HG02884 (cell line): ENCODE data around the gene SFT2D3.

Source experiments
- ATAC-seq: cut with Tn5 transposase; IDR thresholded peaks from one replicate; pipeline ENCODE4 v1.9.1; 2021; ENCODE audit warnings: mild to moderate bottlenecking, moderate library complexity; ENCODE audit not compliant: unreplicated experiment

SFT2D3 gene

DNA sequence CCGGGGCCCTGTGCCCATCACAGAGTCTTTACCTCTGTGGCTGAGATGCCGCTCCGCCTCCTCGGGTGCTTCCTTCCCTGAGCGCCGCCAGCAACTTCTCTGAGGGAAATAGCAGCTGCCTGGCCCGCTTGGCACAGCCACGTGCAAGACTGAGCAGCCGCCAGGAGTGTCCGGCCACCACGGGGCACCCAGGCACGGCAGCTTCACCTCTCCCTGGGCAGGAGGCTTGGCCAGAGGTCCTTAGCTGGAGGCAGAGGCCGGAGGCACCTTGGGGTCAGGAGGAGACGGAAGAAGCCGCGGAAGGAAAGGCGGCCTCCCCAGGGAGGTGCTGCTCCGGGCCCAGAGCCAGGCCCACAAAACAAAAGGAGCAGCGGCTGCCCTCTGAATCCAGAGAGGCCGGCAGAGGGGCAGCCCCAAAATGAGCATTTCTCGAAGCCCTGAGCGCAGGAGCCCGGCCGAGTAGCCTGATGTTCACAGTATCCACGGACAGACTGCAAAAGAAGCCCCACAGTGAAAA lies 20.0 kb upstream of the SFT2D3 start:
- ATAC-seq, result no peak

GRCh38 chr2:127681976-127682857 lies 19.1 kb upstream of the SFT2D3 start:
- ATAC-seq, result no peak

GRCh38 chr2:127683056-127683455 lies 18.2 kb upstream of the SFT2D3 start:
- ATAC-seq, result no peak

- no peak for ATAC-seq
Measured at GRCh38 chr2:127683757-127684156, 17.5 kb upstream of the SFT2D3 start.

GRCh38 chr2:127685410-127686080 lies 15.8 kb upstream of the SFT2D3 start:
- no peak for ATAC-seq

DNA sequence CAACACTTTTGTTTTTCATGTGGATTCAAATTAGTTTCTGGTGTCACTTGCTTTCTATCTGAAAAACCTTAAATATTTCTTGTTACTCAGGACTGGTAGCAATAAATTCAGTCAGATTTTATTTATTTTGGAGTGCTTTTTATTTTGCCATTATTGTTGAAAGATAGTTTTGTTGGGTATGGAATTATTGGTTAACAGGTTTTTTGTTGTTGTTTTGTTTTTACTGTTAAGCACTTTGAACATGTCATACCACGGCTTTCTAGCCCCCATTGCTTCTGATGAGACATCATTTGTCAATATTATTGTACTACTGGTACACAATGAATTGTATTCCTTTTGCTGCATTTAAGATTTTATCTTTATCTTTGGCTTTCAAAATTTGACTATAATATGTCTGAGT lies 12.9 kb upstream of the SFT2D3 start:
- ATAC-seq, result no peak

DNA sequence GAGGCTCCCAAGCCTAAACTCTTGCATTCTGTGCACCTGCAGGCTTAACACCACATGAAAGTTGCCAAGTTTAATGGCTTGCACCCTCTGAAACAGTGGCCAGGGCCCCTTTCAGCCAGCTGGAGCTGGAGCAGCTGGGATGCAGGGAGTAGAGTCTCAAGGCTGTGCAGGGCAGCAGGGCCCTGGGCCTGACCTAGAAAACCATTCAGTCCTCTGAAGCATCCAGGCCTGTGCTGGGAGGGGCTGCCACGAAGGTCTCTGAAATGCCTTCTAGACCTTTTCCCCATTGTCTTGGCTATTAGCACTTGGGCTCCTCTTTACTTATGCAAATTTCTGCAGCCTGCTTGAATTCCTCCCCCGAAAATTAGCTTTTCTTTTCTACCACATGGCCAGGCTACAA lies 10.6 kb upstream of the SFT2D3 start:
- no peak for ATAC-seq

GRCh38 chr2:127694986-127695385 lies 6.3 kb upstream of the SFT2D3 start:
- no peak for ATAC-seq

GRCh38 chr2:127695491-127696472 lies 5.5 kb upstream of the SFT2D3 start:
- no peak for ATAC-seq

GRCh38 chr2:127697482-127698180 lies 3.7 kb upstream of the SFT2D3 start:
- ATAC-seq, result no peak

DNA sequence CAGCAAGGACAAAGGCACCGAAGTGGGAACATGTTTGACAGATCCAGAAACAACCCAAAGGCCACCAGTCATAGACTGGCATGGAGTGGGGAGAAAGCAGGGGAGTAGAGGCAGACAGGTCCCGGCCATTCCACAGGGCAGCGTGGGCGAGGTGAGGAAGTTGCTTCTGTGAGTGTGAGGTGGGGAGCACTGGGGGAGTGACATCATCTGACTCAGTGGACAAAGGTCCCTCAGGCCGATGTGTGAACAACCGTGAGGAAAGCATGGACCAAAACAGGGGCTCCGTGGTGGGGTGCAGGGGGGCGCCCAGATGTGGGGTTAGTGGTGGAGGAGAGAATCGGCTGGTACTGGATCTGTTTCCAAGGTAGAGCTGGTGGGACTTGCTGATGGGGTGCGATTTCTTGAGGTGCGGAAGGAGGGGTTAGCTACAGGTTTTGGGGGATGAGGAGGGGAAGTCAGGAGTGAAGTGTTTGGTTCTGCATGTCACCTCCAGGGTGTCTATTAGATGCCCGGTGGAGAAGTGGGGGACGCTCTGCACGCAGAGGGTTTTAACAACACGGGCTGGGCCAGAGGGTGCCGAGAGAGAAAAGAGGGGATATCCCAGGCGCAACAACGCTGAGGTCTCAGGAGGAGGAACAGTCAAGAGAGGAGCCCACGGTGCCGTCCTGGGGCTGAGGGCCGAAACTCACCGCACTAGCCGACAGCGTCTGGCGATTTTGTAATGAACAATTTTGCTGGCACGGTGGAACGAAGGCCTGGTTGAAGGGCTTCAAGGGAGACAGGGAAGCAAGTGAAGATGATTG lies 2.5 kb upstream of the SFT2D3 start:
- ATAC-seq, result no peak

DNA sequence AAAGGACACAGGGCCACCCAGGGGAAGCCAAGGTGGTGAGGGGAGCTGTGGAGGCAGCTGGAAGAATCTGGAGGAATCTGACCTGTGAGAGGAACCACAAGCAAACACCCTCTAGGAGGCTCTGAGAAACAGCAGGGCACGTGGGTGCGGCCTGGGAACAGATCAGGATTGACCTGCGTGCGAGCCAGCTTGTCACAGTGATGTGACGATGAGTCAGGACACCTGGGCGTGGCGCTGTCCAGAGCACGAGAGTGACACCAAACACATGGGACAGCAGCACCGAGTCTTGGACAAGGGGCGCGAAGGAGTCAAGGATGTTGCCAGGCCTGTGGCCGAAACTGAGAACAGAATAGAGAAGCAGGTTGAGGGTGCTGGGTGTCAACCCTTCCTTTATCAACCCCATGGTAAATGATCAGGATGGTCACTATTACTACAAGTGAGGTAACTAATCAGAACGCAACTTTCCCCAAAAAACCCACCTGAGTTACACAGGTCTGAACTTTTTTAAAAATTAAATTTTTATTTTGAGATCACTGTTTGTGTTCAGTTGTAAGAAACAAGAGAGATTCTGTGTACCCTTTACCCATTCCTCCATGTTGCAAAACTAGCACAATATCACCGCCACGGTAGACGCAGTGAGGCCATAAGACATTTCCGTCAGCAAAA lies 637 bp upstream of the SFT2D3 start:
- peak; percentile 46 for ATAC-seq

- ATAC-seq, result peak; percentile 39
Measured at GRCh38 chr2:127701651-127702394, 526 bp downstream of the SFT2D3 start.

DNA sequence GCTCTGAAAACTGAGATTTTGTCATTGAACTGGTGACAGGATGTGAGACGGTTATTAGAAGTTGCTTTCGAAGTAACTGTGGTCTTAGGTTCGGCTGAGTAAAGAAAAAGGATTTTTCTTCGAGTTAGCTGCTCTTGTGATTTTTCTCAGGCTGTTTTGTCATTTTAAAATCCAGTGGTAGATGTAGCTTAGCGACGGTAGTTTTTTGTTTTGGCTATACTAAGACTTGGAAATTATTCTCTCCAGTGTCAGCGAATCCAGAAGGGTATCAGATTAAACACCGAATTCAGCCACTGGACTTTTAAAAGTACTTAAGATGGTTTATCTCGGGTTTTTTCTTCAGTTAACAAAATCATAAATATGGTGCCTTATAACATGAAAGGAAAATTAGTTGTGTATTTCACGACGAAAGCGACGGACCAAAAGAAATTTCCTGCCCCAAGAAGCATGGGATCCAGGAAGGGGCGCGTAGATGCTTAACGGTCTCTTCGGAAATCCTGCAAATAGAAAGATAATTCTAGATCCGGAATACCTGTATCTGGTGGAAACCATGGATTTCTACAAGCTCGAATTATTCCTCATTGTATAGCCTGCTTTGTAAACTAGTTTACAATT lies 1.2 kb downstream of the SFT2D3 start:
- no peak for ATAC-seq

DNA sequence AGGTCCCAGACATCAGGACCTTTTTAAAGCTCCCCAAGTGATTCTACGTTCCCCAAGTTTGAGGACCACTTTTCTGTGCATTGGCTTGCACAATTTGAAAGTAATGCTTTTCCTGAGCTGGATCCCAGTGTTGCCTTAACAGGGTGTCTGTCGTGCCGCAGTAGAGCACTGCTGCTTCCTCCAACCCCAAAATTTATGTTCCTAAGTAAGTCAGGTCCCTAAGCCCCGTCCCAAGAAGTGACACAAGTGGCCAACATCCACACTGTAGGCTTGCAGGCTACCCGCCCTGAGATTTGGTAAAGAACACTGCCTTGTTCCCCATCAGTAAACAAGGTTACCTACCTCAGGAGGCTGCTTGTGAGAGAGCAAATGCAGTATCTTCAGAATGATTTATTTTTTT lies 2.0 kb downstream of the SFT2D3 start:
- no peak for ATAC-seq

DNA sequence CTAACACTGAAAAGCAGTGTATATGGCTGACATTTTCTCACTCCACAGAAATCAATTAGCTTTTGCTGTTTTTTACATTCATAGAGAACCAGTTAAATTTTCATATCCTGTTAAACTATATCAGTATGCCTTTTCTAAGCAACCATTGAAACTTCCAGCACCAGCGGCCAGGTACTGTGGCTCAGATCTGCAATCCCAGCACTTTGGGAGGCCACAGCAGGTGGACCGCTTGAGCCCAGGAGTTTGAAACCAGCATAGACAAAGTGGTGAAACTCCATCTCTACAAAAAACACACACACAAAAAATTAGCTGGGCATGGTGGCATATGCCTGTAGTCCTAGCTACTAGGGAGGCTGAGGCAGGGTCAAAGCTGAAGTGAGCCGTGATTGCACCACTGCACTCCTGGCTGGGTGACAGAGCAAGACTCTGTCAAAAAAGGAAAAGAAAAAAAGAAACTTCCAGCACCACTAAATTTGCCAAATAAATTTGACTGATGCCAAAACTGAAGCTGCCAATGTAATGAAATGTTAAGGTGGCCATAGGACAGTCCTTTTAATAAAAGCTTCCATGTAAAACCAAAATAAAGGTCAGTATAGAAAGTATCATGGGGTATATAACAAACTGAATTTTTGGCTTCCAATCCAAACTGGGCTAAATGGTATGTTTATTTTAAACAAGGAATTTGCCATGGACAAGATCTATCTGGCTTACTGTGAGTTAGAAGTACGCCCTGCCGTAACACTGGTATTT lies 3.5 kb downstream of the SFT2D3 start:
- no peak for ATAC-seq

- ATAC-seq, result no peak
Measured at GRCh38 chr2:127705391-127706065, 4.2 kb downstream of the SFT2D3 start.
